ENCODE data around the gene PPP4R4.
"Not testable (repeated sequence)": the region's sequence is repeated elsewhere in the genome, so short reads cannot be mapped to it uniquely, and the experiment has no call there.

PPP4R4 gene

GRCh38 chr14:94181835-94182234, 7.7 kb downstream of the PPP4R4 start:
- no peak for DNase-seq

DNA sequence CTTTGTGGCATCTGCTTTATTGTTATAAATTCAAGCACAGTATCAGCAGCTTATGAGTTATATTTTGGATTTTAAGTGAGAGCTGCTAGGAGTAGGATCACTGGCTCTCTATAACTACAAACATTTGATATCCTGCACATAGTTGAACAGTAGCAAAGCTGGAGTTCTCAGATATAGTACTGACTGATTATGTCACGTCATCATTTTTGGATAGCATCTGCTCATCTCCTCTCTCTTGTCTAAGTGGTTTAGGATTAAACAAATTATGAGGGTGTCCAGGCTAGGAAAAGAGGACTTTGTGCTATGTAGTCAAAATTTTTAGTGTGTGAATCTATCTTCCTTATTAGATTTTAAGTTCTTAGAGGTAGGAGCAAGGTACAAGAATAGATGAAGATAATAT, 18.4 kb downstream of the PPP4R4 start:
- no peak for DNase-seq

GRCh38 chr14:94193776-94194175, 19.7 kb downstream of the PPP4R4 start:
- no peak for DNase-seq

DNA sequence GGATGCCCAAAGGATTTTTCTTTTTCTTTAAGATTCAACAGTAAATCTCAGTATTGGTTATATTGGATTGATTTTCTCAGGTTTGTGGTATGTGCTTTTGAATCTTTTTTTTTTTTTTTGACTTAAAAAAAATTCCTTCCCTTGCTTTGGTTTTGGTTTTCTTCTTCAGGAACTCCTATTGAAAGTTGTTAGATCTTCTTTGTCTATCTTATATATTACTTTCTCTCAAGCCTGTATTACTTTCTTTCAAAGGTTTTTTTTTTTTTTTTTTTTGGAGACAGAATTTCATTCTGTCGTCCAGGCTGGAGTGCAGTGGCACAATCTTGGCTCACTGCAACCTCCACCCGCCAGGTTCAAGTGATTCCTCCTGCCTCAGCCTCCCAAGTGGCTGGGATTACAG, 21.9 kb downstream of the PPP4R4 start:
- DNase-seq, result no peak

DNA sequence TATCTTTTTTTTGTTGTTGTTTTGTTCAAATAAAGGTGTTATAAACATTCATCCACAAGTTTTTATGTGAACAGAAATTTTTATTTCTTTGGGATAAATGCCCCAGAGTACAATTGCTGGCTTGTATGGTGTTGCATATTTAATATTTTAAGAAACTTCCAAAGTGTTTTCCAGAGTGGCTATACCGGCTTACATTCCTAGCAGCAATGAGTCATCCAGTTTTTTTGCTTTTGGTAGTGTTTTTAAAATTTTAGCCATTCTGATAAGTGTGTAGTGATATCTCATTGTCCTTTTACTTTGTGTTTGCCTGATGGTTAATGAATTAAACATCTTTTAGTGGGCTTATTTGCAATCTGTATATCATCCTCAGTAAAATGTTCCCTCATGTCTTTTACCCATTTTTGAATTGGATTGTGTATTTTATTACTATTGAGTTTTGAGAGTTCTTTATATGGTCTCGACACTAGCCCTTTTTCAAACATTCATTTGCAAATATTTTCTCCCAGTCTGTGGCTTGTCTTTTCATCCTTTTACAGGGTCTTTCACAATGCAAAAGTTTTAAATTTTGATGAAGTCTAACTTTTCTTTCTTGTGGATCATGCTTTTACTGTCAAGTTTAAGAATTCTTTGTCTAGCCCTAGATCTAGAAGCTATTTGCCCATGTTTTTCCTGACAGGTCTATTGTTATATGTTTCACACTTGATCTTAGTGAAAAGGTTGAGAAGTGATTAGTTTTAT, 29.5 kb downstream of the PPP4R4 start:
- no peak for DNase-seq

DNA sequence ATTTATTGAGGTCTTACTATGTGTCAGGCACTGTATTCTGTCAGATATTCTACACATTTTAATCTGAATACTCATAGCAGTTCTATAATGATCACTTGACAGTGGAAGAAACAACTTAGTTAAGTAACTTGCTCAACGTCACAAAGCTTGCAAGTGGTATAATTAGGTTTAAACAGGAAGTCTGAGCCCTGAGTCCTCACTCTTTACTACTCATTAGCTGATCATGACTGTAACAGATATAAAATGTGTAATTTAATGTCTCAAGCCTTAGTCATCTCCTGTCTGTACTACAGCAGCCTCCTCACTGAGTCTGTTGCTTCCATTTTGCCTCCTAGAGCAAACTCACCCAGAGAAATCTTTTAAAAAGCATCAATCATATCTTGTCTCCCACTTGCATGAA, 38.9 kb downstream of the PPP4R4 start:
- no peak for DNase-seq

GRCh38 chr14:94213741-94214140, 39.6 kb downstream of the PPP4R4 start:
- DNase-seq, result no peak

- DNase-seq, result no peak
Measured at GRCh38 chr14:94217116-94217515, 43.0 kb downstream of the PPP4R4 start.

DNA sequence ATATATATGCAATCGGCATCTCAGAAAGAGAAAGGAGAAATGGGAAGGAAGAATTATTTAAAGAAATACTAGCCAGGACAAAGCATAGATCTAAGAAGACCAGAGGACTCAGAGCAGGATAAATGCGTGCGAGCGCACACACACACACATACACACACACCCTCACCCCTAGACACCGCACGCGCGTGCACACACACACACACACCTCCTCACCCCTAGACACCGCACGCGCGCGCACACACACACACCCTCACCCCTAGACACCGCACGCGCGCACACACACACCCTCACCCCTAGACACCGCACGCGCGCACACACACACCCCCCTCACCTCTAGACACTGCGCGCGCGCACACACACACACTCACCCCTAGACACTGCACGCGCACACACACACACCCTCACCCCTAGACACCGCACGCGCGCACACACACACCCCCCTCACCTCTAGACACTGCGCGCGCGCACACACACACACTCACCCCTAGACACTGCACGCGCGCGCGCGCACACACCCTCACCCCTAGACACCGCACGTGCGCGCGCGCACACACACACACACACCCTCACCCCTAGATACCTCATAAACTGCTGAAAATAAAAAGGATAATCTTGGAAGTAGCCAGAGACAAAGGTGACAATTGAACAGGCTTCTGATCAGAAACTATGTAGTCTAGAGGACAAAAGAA, 44.2 kb downstream of the PPP4R4 start:
- DNase-seq, result not testable (repeated sequence)

GRCh38 chr14:94224040-94224439, 49.9 kb downstream of the PPP4R4 start:
- DNase-seq, result no peak

GRCh38 chr14:94225460-94226378, 51.6 kb downstream of the PPP4R4 start:
- DNase-seq, result no peak

DNA sequence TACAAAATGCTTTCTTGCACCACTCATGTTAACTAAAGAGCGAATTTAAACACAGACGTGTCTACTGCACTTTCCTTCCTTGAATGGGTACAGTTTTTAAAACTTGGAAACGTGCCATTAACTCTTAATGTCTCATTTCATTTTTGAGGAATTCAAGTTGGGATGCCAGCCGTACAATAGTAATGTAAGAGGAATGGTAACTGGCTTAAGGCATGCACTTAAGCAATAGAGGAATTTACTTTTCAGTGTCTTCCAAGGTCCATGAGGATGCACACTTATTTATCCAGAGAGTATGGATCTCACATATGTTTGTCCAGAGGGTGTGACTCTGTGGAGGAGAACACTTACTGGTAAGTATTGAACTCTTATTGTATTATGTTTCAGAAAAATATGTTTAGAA, 52.9 kb downstream of the PPP4R4 start:
- DNase-seq, result no peak

DNA sequence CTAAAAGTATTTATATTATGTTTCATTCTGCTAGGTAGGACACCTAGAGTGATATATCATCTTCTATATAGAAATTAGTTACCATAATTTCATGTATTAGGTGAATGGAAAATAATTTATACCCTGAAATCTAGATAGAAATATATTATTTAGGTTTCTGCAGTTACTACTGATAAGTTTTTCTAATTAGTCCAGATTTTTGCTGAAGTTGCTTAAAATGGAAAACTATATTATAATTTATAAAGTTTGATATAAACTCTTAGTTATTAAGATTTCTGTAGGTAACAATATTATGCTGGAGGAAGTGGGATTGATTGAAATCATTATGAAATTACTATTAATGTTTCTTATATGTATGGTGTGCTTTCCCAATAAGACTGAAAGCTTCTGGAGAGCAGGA, 62.9 kb downstream of the PPP4R4 start:
- DNase-seq, result no peak

DNA sequence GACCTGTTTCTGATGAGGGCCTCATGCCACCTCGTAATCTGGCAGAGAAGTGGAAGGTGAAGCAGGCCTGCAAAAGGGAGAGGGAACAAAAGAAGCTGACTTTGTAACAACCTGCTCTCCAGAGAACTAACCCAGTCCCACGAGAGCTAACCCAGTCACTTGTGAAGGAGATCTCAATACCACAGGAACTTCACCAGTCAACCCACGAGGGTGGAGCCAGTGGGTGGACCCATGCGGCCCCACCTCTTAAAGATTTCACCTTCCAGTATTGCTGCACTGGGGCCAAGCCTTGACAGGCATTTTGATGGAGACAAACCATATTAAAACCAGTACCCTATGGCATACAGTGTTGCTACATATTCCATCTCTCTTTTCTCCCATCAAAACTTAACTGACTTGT, 63.9 kb downstream of the PPP4R4 start:
- no peak for DNase-seq

GRCh38 chr14:94239406-94239805, 65.3 kb downstream of the PPP4R4 start:
- no peak for DNase-seq

DNA sequence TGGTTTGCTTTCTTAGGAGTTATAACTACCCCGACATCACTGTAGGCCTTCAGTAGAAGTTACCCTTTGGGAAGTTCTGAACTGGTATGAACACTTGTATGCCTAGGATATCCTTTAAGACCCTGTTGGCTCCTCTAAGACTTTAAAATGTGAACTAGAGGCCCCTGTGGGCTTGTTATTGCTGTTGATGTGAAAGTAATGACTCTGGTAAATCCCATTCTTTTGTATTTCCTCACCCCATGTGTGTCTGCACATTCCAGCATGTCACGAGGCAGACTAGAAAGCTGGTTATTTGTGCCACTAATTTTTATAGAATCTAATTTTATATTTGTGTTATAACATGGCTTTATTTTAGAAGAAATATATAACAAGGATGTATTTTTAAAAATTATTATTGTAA, 70.1 kb downstream of the PPP4R4 start:
- DNase-seq, result no peak

GRCh38 chr14:94264195-94264594, 90.1 kb downstream of the PPP4R4 start:
- DNase-seq, result not testable (repeated sequence)

- DNase-seq, result no peak
Measured at GRCh38 chr14:94267352-94267751, 93.2 kb downstream of the PPP4R4 start.

DNA sequence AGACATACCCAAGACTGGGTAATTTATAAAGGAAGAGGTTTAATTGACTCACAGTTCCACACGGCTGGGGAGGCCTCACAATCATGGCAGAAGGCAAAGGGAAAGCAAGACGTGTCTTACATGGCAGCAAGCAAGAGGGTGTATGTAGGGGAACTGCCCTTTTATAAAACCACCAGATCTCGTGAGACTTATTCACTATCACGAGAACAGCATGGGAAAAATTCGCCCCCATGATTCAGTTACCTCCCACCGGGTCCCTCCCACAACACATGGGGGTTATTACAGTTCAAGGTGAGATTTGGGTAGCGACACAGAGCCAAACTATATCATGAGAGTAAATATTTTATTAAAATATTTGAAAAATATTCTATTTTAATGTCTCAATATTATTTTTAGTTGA, 94.5 kb downstream of the PPP4R4 start:
- not testable (repeated sequence) for DNase-seq

GRCh38 chr14:94269156-94269555, 95.0 kb downstream of the PPP4R4 start:
- DNase-seq, result no peak

- DNase-seq, result not testable (repeated sequence)
Measured at GRCh38 chr14:94276898-94277561, 102.9 kb downstream of the PPP4R4 start.

DNA sequence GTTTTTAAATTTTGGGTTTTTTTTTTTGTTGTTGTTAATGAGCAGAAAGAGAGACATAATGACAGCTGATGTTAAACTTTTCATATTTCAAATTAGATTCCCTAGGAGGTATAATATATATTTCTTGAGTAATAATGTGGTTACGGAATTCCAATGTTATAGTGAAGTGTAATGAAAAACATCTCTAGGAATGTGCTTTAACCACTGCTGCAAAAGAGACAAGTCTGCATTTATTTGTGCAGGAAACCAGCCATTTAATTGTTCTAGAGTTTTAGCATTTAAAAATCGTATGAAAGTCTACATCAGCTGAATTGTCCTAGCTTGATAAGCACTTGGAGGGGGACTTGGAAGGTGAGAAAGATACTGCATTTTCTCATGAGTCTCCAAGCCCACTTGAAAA, 104.6 kb downstream of the PPP4R4 start:
- DNase-seq, result no peak
